Adrenal gland (tissue), 5 donors: ENCODE results near the gene CEACAM19.

Experiments used
- POLR2A ChIP-seq, 2 donors: fragments of 450-650 bp; IDR thresholded peaks; one replicate each; pipeline ENCODE4 v1.6.1; 2017; ENCODE audit warnings: antibody characterized with exemption in 2 of 2, mild to moderate bottlenecking in 2 of 2, moderate library complexity in 1 of 2
- TF ChIP-seq, protein P1 (sequence below), 6 experiments: fragments of 450-650 bp in 4 of 6; fragments of 200-600 bp in 2 of 6; sonication (generic) in 1 of 6; IDR thresholded peaks; 1 replicate in 5 of 6; 2 replicates in 1 of 6; pipeline versions ENCODE4 v1.5.1 to v1.8.0; 2016 to 2021; ENCODE audit warnings: antibody characterized with exemption in 6 of 6, mild to moderate bottlenecking in 2 of 6, moderate library complexity in 1 of 6
- donor health status: DM: no; HTN: no; CAD: no.

DNA sequence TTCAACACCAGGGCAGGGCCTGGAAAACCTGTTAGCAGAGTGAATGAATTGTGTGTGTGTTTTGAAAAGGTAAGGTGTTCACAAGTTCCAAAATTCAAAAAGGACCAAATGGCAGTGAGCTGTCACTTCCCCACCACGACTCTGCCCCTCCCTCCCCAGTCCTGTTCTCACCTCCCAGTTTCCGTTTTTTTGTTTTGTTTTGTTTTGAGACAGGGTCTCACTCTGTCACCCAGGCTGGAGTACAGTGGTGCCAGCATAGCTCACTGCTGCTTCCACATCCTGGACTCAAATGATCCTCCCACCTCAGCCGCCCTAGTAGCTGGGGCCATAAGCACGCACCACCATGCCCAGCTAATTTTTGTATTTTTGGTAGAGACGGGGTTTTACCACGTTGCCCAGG is 56.9 kb downstream of the CEACAM19 start:
- TF ChIP-seq, protein P1, sequence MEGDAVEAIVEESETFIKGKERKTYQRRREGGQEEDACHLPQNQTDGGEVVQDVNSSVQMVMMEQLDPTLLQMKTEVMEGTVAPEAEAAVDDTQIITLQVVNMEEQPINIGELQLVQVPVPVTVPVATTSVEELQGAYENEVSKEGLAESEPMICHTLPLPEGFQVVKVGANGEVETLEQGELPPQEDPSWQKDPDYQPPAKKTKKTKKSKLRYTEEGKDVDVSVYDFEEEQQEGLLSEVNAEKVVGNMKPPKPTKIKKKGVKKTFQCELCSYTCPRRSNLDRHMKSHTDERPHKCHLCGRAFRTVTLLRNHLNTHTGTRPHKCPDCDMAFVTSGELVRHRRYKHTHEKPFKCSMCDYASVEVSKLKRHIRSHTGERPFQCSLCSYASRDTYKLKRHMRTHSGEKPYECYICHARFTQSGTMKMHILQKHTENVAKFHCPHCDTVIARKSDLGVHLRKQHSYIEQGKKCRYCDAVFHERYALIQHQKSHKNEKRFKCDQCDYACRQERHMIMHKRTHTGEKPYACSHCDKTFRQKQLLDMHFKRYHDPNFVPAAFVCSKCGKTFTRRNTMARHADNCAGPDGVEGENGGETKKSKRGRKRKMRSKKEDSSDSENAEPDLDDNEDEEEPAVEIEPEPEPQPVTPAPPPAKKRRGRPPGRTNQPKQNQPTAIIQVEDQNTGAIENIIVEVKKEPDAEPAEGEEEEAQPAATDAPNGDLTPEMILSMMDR (IDR thresholded peaks at IDR 0.05): no peak
- TF ChIP-seq POLR2A (IDR thresholded peaks at IDR 0.05): no peak
